HepG2 (cell line): ENCODE results near the gene SELENOW. TPM values are rescaled to one million over a fixed set of nuclear protein-coding genes. Genes with fewer than 3 reads are reported as not detected.

Source experiments
- ATAC-seq: fragments of 200-7000 bp; cut with Tn5 transposase; 3 replicates; pipeline ENCODE4 v1.9.1; 2020; ENCODE audit warnings: mild to moderate bottlenecking, moderate library complexity
- BruUV-seq: library from RNA; stranded (reverse); fragments of 400-500 nt; replicated peaks from 2 replicates; lab custom pipeline; 2021; lab: Mats Ljungman, UMichigan
- CTCF ChIA-PET: fragments of 300-600 bp; formaldehyde crosslinking; extraction: SDS; loops from one replicate; lab custom pipeline; 2021; ENCODE audit warnings: low total read pairs, inconsistent platforms, low intra/inter-chr PET ratio; lab: Yijun Ruan, JAX
- POLR2A ChIA-PET: fragments of 350-600 bp; sonication (Branson Sonifier 250); formaldehyde crosslinking; loops from one replicate; lab custom pipeline; 2020; ENCODE audit warnings: antibody characterized with exemption, inconsistent platforms; lab: Yijun Ruan, JAX
- DNase-seq: peaks from one replicate; pipeline ENCODE4 v3.0.0-alpha.2; 2015; ENCODE audit warnings: low spot score
- FAIRE-seq: peaks from 3 replicates; lab custom pipeline; 2011; peaks lifted over from hg19 to GRCh38; lab: Jason Lieb, UNC
- H2AFZ ChIP-seq: one replicate; pipeline ENCODE4 v1.6.1; 2011; ENCODE audit warnings: low read length, inconsistent platforms
- H3K27ac ChIP-seq: fragments of 300-600 bp; 3 replicates; pipeline ENCODE4 v1.8.0; 2011; ENCODE audit warnings: mixed run types, mild to moderate bottlenecking, mixed read lengths, low read length, inconsistent platforms; ENCODE audit not compliant: insufficient read depth; ENCODE audit errors: extremely low read length
- H3K27me3 ChIP-seq, 2 experiments: fragments of 200-600 bp in 1 of 2; 2 replicates in 1 of 2; 3 replicates in 1 of 2; pipeline versions ENCODE4 v1.6.0 to v1.8.0; 2011; ENCODE audit warnings: low read length in 2 of 2, mild to moderate bottlenecking in 2 of 2, moderate library complexity in 2 of 2, inconsistent platforms in 1 of 2; ENCODE audit not compliant: insufficient read depth in 2 of 2, control insufficient read depth in 1 of 2
- H3K36me3 ChIP-seq, 2 experiments: fragments of 200-600 bp in 1 of 2; replicated peaks in 1 of 2; 2 replicates in 1 of 2; 3 replicates in 1 of 2; pipeline versions ENCODE4 v1.5.1 to v1.8.0; 2011; ENCODE audit warnings: low read length in 2 of 2, inconsistent platforms in 1 of 2; ENCODE audit not compliant: insufficient read depth in 2 of 2, control insufficient read depth in 1 of 2
- H3K4me1 ChIP-seq: 2 replicates; pipeline ENCODE4 v1.5.1; 2012; ENCODE audit warnings: low read length, inconsistent platforms; ENCODE audit not compliant: insufficient read depth
- H3K4me2 ChIP-seq: 2 replicates; pipeline ENCODE4 v1.6.0; 2011; ENCODE audit warnings: low read depth, low read length, inconsistent platforms
- H3K4me3 ChIP-seq, 3 experiments: fragments of 200-600 bp in 1 of 3; sonication (generic), shearing (Covaris generic) in 1 of 3; replicated peaks in 1 of 3; 2 replicates each; pipeline ENCODE4 v1.5.1; 2011 to 2016; ENCODE audit warnings: low read length in 3 of 3, inconsistent platforms in 2 of 3, low read depth in 2 of 3, mild to moderate bottlenecking in 2 of 3, control low read depth in 1 of 3, mixed read lengths in 1 of 3; ENCODE audit not compliant: insufficient read depth in 1 of 3
- H3K79me2 ChIP-seq: one replicate; pipeline ENCODE4 v1.6.1; 2011; ENCODE audit warnings: low read length, inconsistent platforms; ENCODE audit not compliant: insufficient read depth
- H3K9ac ChIP-seq: 2 replicates; pipeline ENCODE4 v1.6.0; 2011; ENCODE audit warnings: mild to moderate bottlenecking, low read depth, low read length, inconsistent platforms; ENCODE audit not compliant: insufficient read depth
- H3K9me3 ChIP-seq: 2 replicates; pipeline ENCODE4 v1.5.1; 2012; ENCODE audit warnings: mild to moderate bottlenecking, low read length
- H4K20me1 ChIP-seq: 2 replicates; pipeline ENCODE4 v1.6.0; 2011; ENCODE audit warnings: inconsistent platforms, mild to moderate bottlenecking, low read length, moderate library complexity; ENCODE audit not compliant: insufficient read depth
- GZF1 ChIP-seq: sonication (generic); formaldehyde crosslinking; IDR thresholded peaks from 2 replicates; pipeline ENCODE4 v1.5.1; 2020; ENCODE audit warnings: mild to moderate bottlenecking, missing genetic modification reagents
- JUNB ChIP-seq: sonication (generic); formaldehyde crosslinking; IDR thresholded peaks from 2 replicates; pipeline ENCODE4 v1.8.0; 2022; ENCODE audit warnings: missing genetic modification reagents, mild to moderate bottlenecking, borderline replicate concordance
- ZBTB42 ChIP-seq: sonication (generic); formaldehyde crosslinking; IDR thresholded peaks from 2 replicates; pipeline ENCODE4 v1.5.0; 2020; ENCODE audit warnings: mild to moderate bottlenecking, missing genetic modification reagents
- ZNF790 ChIP-seq: sonication (generic); formaldehyde crosslinking; IDR thresholded peaks from 2 replicates; pipeline ENCODE4 v1.8.0; 2022; ENCODE audit warnings: missing genetic modification reagents, mild to moderate bottlenecking, borderline replicate concordance
- WGBS: methylation state at CpG from one replicate; pipeline ENCODE4 v1.1.6; 2017; ENCODE audit warnings: low lambda C conversion rate; 5-methylcytosine and 5-hydroxymethylcytosine counted together
- in situ Hi-C: cut with HindIII; loops from 2 replicates; pipeline ENCODE4 v1.10.0; 2017; ENCODE audit warnings: low pct_unique_long_range_greater_than_20kb; ENCODE audit not compliant: extremely low pct_ligation_motif_present
- intact Hi-C: fragments of 100-400 bp; cut with micrococcal nuclease; formaldehyde crosslinking; loops from one replicate; pipeline ENCODE4 v1.10.0; 2022; ENCODE audit not compliant: unreplicated experiment
- polyA plus RNA-seq, 8 experiments: library from polyadenylated mRNA; depleted of rRNA in 3 of 8; stranded (reverse) in 7 of 8; unstranded in 1 of 8; fragments of >200 nt; fragmentation: Illumina TruSeq in 4 of 8; extraction: Trizol in 4 of 8; gene quantifications; 2 replicates each; pipeline versions ENCODE4 v1.2.1 to v1.2.3, GENCODE V29; 2011 to 2016; ENCODE audit warnings: low read depth in 4 of 8, missing spikeins in 1 of 8, mixed read lengths in 1 of 8; ENCODE audit not compliant: insufficient read depth in 1 of 8
- total RNA-seq, 5 experiments: library from RNA; depleted of rRNA; stranded (reverse); fragments of >200 nt; fragmentation: Illumina TruSeq; extraction: Trizol; gene quantifications; 2 replicates each; pipeline ENCODE4 v1.2.3, GENCODE V29; 2016; ENCODE audit warnings: low read depth in 1 of 5
- TF ChIP-seq, protein P1 (sequence below): sonication (generic); formaldehyde crosslinking; IDR thresholded peaks from 2 replicates; pipeline ENCODE4 v1.5.0; 2020; ENCODE audit warnings: mild to moderate bottlenecking, missing genetic modification reagents, moderate library complexity
- TF ChIP-seq, protein P2 (sequence below): sonication (generic); formaldehyde crosslinking; IDR thresholded peaks from 2 replicates; pipeline ENCODE4 v1.5.0; 2020; ENCODE audit warnings: mild to moderate bottlenecking, missing genetic modification reagents

Gene SELENOW
- total and polyA plus RNA-seq, 2 of the 13 experiments (the other 11 are each of a cell fraction or from before 2014, with no cell fraction given) = 50.3 to 64.7 TPM

DNA sequence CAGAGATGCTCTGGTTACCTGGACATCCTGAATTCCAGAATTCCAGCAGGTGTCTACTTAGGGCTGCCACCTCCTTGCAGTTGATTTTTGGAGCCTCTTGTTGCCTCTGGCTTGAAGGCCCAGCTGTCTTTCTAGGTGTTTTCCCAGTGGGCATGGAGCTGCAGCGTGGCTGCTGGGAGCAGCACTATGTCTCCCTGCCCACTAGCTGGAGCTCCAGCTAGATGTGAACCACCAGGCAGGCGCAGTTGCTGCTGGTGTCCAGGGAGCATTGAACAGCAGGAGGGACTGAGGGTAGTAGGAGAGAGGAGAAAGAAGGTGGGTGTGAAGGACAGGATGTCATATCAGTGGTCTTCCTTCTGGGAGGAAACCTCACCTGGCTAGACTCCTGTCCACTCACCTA lies 9.9 kb upstream of the SELENOW start:
- DNase-seq = no peak
- ATAC-seq = peak; percentile 49
- Histone ChIP-seq H2AFZ (no peak overlapping the region), H3K27ac (no peak overlapping the region), H3K4me2 (no peak overlapping the region), H3K4me1 (peaks cover 39% of the 10 kb centered on the region), H3K79me2 (no peaks in the 10 kb centered on the region), H3K9ac (no peak overlapping the region), H3K4me3 (no peak overlapping the region), H3K27me3 (no peaks in the 10 kb centered on the region), H3K36me3 (no peaks in the 10 kb centered on the region), H3K9me3 (no peaks in the 10 kb centered on the region), H4K20me1 (no peaks in the 10 kb centered on the region)
- no TSS peak for BruUV-seq
- in situ Hi-C loops (no loop called here), intact Hi-C loops (no loop called here)
- no peak for FAIRE-seq
- TF ChIP-seq GZF1 (CRISPR knock-in tag) (peak; percentile 77; the same call in 1 of the 2 replicates), JUNB (CRISPR knock-in tag) (no peak), ZBTB42 (CRISPR knock-in tag) (no peak), ZNF790 (no peak)
- TF ChIP-seq, protein P1, sequence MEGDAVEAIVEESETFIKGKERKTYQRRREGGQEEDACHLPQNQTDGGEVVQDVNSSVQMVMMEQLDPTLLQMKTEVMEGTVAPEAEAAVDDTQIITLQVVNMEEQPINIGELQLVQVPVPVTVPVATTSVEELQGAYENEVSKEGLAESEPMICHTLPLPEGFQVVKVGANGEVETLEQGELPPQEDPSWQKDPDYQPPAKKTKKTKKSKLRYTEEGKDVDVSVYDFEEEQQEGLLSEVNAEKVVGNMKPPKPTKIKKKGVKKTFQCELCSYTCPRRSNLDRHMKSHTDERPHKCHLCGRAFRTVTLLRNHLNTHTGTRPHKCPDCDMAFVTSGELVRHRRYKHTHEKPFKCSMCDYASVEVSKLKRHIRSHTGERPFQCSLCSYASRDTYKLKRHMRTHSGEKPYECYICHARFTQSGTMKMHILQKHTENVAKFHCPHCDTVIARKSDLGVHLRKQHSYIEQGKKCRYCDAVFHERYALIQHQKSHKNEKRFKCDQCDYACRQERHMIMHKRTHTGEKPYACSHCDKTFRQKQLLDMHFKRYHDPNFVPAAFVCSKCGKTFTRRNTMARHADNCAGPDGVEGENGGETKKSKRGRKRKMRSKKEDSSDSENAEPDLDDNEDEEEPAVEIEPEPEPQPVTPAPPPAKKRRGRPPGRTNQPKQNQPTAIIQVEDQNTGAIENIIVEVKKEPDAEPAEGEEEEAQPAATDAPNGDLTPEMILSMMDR = peak; percentile 52
- TF ChIP-seq, protein P2, sequence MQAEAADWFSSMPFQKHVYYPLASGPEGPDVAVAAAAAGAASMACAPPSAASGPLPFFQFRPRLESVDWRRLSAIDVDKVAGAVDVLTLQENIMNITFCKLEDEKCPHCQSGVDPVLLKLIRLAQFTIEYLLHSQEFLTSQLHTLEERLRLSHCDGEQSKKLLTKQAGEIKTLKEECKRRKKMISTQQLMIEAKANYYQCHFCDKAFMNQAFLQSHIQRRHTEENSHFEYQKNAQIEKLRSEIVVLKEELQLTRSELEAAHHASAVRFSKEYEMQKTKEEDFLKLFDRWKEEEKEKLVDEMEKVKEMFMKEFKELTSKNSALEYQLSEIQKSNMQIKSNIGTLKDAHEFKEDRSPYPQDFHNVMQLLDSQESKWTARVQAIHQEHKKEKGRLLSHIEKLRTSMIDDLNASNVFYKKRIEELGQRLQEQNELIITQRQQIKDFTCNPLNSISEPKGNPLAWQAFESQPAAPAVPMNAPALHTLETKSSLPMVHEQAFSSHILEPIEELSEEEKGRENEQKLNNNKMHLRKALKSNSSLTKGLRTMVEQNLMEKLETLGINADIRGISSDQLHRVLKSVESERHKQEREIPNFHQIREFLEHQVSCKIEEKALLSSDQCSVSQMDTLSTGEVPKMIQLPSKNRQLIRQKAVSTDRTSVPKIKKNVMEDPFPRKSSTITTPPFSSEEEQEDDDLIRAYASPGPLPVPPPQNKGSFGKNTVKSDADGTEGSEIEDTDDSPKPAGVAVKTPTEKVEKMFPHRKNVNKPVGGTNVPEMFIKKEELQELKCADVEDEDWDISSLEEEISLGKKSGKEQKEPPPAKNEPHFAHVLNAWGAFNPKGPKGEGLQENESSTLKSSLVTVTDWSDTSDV = no peak
- 15% methylated on average over 2 of the region's 2 CpGs for WGBS
- POLR2A ChIA-PET = no interaction called here
- CTCF ChIA-PET = interaction anchor here (1.3 kb wide), 1 partner anchor 20 kb away, joined by 5 read pairs; no protein-coding TSS in a partner anchor
